Activated CD8-positive, alpha-beta memory T cell treated with anti-CD3 and anti-CD28 coated beads, Interleukin-2, amount 50 U/mL, for 1 hour (primary cell): ENCODE data around the gene ACSL5.
"Not testable (repeated sequence)": the region's sequence is repeated elsewhere in the genome, so short reads cannot be mapped to it uniquely, and the experiment has no call there.

Source experiments
- DNase-seq: peaks from one replicate; pipeline ENCODE4 v3.0.0-alpha.2; 2020; ENCODE audit errors: extremely low read depth

ACSL5 gene

GRCh38 chr10:112349521-112350085 is 24.3 kb upstream of the ACSL5 start:
- no peak for DNase-seq

- no peak for DNase-seq
These were observed 22.8 kb upstream of the ACSL5 start for GRCh38 chr10:112351146-112351545.

- no peak for DNase-seq
These were observed 21.9 kb upstream of the ACSL5 start for GRCh38 chr10:112352044-112352443.

- no peak for DNase-seq
These were observed 20.9 kb upstream of the ACSL5 start for GRCh38 chr10:112353046-112353445.

DNA sequence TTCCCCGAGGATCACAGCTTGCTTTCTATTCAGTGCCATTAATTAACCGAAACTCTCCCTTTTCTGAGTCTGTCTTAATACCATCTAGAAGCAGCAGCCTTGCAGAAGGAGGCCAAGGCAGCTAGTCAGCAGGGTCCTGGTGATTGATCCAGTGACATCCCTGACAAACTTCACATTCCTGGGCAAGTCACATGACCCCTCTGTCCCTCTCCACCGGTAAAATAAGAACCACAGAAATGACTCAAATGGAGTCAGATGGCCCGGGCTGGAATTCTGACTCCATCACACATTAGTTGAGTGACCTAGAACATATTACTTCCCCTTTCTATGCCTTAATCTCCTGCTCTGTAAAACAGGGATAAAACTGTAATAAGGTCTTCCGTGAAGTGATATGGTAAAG is 17.2 kb upstream of the ACSL5 start:
- no peak for DNase-seq

DNA sequence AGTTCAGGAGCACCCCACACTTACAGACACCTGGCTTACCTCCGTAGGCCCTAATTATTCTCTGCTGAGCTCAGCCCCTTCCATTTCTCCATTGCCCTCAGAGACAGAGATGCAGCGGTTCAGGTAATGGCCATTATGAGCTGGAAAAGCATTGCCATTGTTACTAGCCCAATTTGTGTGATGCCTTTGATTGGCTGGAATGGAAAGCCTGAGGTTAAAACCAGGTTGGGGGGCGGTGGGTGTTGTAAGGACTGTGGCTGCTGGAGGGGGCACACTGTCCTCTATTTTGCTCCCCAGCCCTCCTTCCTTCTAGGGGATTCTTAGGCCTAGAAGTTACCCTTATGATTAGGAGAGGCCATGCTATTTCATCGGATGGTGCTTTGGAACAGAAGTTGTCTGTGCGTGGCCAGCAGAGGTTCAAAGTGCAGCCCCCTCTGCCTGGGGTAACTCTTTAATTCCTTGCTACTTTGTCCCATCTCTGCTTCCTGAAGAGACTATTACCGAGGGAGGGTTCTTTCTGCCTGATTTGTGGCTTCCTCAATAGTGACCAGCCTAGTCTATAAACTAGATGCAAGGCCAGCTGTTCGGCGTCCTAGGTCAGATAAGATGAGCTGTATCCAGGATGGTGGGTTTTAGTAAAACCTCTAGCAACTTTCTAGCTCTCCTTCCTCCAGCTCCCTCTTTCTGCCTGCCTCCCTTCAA is 14.2 kb upstream of the ACSL5 start:
- DNase-seq: no peak

DNA sequence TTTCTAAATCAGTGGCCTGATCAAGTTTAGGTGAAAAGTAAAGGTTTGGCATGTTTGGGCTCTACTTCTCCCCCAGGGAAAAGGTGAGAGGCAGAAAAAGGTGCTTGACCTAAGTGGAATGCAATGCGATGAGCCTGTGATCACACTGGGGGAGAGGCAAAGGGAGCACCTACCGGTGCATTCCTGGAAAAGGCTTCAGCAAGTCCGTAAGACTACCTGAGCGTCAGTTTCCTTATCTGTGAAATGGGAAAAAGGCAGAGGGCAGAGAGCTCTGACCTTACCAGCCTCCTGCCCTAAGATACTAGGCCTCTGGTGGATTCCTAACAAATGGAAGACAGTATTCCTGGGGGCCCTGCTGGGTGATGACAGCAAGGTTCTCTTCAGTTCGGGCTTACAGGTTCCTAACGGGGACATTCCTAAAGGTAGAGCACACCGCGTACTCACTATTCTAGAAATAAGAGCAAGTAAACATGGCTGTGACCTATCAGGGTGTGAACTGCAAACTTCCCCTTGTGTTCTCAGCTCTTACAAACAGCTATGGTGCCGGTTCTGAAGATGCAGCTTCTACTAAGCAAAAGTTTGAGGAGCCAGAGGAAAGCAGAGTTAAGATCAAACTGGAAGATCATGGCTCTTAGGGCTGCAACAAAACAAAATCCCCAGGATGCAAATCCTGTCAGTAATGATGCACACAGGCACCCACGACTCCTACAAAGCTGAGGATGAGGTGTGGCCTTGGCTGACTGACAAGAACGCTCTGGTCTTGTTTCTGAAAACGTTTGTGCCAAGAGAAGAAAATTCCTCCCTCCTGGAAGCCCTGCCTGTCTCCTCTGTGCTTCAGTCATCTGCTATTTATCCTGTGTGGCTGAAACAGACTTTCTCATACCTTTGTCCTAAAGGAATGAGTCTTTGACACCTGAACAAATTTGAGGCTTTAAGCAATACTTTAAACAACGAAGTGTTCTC is 13.3 kb upstream of the ACSL5 start:
- DNase-seq: no peak

GRCh38 chr10:112361951-112362751 is 11.8 kb upstream of the ACSL5 start:
- DNase-seq: no peak

DNA sequence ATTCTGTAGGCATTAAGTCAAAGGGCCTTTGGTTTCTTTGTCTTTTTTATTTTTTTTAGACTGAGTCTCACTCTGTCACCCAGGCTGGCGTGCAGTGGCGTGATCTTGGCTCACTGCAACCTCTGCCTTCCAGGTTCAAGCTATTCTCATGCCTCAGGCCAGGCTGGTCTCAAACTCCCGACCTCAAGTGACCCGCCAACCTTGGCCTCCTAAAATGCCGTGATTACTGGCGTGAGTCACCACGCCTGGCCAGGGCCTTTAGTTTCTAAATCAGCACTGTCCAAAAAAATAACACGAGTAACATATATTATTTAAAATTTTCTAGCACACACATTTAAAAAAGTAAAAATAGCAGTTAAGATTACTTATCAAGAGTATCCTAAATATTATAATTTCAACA is 11.1 kb upstream of the ACSL5 start:
- no peak for DNase-seq

DNA sequence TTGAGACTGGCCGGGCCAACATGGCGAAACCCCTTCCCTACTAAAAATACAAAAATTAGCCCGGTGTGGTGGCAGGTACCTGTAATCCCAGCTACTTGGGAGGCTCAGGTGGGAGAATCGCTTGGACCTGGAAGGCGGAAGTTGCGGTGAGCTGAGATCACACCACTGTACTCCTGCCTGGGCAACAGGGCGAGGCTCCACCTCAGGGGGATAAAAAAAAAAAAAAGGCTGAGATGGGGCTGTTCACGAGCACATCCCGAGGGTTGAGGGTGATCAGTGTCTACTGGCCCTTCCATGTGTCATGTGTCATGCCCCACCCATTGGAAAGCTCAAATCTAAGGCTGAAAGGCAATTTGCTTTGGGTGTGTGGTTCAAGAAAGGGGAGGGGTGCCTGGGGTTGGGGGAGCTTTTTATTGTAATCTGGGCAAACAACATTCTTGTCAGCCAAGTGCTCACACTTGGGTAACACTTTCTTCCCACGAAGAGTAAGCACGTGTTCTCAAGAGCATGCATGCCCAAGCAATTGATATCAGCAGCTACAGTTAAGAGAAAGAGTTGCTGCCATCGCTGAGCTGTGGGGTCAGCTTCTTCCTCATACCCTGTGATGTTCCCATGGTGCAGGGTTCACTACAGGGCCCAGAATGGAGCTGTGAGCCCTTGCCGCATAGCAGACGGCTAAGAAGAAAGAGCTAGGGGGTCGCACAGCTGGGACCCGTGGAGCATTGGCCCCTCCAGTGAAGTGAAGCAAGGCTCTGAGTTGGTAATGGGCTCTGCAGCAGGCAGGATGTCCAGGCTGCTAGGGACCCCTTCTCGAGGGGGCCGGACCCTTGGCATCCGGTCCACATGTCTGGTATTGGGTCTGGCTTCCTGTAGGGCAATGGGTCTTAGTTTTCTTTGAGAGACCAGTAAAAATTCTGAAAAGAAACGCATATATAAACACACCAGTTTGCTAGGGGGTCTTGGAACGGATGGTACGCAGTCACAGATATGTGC is 9.9 kb upstream of the ACSL5 start:
- DNase-seq: no peak

- DNase-seq: no peak
These were observed 8.9 kb upstream of the ACSL5 start for GRCh38 chr10:112365014-112365432.

DNA sequence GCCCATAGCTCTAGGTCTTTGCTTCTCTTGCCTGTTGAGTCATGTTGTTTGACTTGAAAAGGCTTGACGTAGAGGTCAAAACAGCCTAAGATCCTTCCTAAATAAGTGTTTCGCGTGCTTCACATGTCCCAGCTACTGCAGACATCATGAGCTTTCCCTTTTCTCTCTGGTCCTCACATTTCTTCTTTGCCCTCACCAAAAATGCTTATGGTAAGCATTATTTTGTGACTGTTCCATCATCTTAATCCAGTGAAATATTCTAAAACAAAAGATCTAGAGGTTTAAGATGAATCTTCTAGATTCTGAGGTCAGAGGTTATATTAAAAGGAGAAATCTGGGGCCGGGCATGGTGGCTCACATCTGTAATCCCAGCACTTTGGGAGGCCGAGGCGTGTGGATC is 8.5 kb upstream of the ACSL5 start:
- no peak for DNase-seq

DNA sequence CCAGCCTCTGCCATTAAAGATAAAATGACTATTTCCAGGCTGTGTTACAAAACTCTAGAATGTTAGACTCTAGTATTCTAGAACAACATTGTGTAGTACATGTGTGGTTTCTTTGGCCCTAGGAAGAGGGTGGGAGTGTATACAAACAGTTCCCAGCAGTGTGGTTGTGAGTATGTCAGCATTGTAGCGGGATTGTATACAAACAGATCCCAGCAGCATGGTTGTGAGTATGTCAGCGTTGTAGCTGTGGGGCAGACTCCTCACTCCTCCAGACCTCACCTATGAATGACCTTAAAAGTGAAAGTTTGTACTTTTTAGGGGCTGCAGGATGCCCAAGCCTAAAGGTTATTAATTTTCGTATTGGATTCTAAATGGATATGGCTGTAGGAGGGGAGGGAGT is 6.9 kb upstream of the ACSL5 start:
- no peak for DNase-seq

DNA sequence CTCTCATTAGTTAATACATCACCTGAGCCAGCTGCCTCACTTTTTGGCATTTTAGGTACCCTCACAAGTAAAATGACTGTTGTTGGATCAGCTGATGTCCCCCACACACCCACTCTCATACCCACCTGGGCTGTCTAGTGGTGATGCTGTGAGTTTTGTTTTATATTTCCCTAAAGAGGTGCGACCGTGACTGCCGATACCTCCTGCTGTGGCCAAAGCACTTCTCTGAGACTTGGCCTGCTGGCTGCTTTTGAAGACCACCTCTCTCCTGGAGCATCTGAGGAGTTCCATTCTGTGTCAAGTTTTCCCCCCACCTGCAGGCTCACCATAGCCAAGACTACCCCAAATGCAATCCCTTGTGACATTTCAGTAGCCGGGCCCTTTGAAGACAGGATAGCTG is 6.4 kb upstream of the ACSL5 start:
- no peak for DNase-seq

DNA sequence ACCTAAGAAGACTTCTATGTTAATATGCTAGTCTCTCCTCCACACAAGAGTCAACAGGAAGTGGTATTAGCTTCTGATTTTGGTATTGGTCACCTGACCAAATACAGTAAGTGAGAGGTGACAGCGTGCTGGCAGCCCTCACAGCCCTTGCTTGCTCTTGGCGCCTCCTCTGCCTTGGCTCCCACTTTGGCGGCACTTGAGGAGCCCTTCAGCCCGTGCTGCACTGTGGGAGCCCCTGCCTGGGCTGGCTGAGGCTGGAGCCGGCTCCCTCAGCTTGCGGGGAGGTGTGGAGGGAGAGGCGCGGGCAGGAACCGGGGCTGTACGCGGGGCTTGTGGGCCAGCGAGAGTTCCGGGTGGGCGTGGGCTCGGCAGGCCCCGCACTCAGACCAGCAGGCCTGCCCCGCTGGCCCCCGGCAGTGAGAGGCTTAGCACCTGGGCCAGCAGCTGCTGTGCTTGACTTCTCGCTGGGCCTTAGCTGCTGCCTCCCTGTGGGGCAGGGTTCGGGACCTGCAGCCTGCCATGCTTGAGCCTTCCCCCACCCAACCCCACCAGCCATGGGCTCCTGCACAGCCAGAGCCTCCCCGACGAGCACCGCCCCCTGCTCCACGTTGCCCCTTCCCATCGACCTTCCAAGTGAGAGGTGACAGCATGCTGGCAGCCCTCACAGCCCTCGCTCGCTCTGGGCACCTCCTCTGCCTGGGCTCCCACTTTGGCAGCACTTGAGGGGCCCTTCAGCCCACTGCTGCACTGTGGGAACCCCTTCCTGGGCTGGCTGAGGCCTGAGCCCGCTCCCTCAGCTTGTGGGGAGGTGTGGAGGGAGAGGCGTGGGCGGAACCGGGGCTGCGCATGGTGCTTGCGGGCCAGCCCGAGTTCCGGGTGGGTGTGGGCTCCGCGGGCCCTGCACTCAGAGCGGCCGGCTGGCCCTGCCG is 4.2 kb upstream of the ACSL5 start:
- DNase-seq: no peak

GRCh38 chr10:112370424-112370819 is 3.5 kb upstream of the ACSL5 start:
- DNase-seq: no peak

DNA sequence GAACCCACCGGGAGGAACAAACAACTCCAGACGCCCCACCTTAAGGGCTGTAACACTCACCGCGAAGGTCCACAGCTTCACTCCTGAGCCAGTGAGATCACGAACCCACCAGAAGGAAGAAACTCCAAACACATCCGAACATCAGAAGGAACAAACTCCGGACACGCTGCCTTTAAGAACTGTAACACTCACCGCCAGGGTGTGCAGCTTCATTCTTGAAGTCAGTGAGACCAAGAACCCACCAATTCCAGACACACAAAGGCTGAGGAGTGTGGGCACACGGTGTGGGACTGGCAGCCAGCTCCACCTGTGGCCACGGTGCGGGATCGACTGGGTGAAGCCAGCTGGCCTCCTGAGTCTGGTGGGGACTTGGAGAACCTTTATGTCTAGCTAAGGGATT is 2.6 kb upstream of the ACSL5 start:
- DNase-seq: not testable (repeated sequence)

- DNase-seq: not testable (repeated sequence)
These were observed 1.6 kb upstream of the ACSL5 start for GRCh38 chr10:112372182-112372810.
